ENCODE results near the gene ASTN1.

The ASTN1 gene

DNA sequence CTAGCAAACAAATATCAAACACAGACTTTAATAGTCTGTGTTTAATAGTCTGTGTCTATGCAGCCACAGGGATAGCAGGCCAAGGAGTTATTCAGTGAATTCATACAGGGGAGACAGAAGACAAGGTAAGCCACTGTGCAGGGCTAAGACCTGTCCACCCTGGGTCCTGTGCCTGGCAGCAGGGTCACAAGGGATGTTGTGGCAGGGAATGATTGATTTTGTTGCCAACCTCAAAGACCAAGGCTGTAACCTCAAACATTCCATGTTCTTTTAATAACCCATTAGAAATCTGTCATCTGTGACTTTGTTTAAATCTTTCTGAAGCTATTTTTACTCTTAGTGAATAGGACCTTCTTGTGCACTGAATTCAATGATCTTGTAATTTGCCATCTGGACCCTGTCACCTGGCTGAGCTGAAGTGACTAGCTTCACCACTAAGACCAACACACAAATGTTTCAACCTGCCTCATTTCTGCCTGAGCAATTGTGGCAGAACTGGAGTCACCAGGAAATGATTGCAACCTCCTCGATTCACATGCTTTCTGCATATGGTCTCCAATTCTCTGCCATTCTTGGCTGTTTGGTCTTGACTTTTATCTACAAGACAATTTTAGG, 154.2 kb downstream of the ASTN1 start:
- no peak for DNase-seq (ENCODE audit: low read depth)
- TF ChIP-seq, protein P1, sequence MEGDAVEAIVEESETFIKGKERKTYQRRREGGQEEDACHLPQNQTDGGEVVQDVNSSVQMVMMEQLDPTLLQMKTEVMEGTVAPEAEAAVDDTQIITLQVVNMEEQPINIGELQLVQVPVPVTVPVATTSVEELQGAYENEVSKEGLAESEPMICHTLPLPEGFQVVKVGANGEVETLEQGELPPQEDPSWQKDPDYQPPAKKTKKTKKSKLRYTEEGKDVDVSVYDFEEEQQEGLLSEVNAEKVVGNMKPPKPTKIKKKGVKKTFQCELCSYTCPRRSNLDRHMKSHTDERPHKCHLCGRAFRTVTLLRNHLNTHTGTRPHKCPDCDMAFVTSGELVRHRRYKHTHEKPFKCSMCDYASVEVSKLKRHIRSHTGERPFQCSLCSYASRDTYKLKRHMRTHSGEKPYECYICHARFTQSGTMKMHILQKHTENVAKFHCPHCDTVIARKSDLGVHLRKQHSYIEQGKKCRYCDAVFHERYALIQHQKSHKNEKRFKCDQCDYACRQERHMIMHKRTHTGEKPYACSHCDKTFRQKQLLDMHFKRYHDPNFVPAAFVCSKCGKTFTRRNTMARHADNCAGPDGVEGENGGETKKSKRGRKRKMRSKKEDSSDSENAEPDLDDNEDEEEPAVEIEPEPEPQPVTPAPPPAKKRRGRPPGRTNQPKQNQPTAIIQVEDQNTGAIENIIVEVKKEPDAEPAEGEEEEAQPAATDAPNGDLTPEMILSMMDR (IDR thresholded peaks at IDR 0.05; ENCODE audit: control insufficient read depth, insufficient read depth, low read depth, low read length, missing control alignments) = no peak
- no peak overlapping the region for H3K4me3 ChIP-seq (ENCODE audit: control insufficient read depth, low read depth, low read length)

DNA sequence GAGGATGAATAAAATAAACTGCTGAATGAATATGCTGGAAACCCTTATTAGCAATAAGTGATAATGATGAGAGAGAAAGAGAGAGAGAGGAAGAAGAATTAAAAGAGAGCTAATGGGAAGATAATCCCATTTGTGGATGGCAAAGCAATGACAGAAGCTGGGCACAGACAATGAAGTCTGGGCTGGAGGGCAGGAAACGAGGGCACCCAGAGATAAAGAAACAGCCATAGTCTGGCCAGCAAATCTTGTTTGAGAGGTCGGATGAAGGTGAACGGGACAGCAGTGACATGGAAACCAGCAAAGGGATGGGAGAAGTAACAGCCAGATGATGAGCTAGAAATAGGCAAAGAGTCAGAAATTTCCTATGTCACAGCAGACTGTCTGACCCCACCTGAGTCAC, 155.9 kb downstream of the ASTN1 start:
- TF ChIP-seq, protein P1 (IDR thresholded peaks at IDR 0.05; ENCODE audit: control insufficient read depth, insufficient read depth, low read depth, low read length, missing control alignments) = no peak
- H3K4me3 ChIP-seq (ENCODE audit: control insufficient read depth, low read depth, low read length) = no peak overlapping the region
- DNase-seq (ENCODE audit: low read depth) = no peak

- TF ChIP-seq, protein P1 (IDR thresholded peaks at IDR 0.05; ENCODE audit: control insufficient read depth, insufficient read depth, low read depth, low read length, missing control alignments) = no peak
- no peak for DNase-seq (ENCODE audit: low read depth)
- H3K4me3 ChIP-seq (ENCODE audit: control insufficient read depth, low read depth, low read length) = no peak overlapping the region
Observed at GRCh38 chr1:177007437-177008161, 156.9 kb downstream of the ASTN1 start.

- DNase-seq (ENCODE audit: low read depth) = no peak
- TF ChIP-seq, protein P1 (IDR thresholded peaks at IDR 0.05; ENCODE audit: control insufficient read depth, insufficient read depth, low read depth, low read length, missing control alignments) = no peak
- no peak overlapping the region for H3K4me3 ChIP-seq (ENCODE audit: control insufficient read depth, low read depth, low read length)
Observed at GRCh38 chr1:177002891-177003290, 161.6 kb downstream of the ASTN1 start.

DNA sequence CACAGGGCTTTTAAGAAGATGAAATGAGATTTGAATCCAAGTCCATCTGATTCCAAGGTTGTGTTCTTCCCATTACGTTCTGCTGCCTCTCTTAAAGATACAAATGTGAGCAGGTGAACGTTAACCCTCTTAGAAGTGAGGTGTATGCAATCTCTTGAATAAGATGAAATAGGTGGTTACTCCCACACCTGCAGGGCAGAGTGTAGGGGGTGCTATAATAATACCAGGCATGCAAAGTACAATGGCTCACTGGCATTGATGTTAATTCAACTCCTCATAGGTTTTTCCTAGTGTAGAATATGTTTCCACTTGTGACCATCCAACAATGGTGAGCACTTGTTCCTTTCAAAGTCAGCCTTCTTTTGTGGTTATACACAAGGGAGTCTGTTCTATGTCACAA, 163.0 kb downstream of the ASTN1 start:
- no peak for DNase-seq (ENCODE audit: low read depth)
- TF ChIP-seq, protein P1 (IDR thresholded peaks at IDR 0.05; ENCODE audit: control insufficient read depth, insufficient read depth, low read depth, low read length, missing control alignments) = no peak
- no peak overlapping the region for H3K4me3 ChIP-seq (ENCODE audit: control insufficient read depth, low read depth, low read length)

DNA sequence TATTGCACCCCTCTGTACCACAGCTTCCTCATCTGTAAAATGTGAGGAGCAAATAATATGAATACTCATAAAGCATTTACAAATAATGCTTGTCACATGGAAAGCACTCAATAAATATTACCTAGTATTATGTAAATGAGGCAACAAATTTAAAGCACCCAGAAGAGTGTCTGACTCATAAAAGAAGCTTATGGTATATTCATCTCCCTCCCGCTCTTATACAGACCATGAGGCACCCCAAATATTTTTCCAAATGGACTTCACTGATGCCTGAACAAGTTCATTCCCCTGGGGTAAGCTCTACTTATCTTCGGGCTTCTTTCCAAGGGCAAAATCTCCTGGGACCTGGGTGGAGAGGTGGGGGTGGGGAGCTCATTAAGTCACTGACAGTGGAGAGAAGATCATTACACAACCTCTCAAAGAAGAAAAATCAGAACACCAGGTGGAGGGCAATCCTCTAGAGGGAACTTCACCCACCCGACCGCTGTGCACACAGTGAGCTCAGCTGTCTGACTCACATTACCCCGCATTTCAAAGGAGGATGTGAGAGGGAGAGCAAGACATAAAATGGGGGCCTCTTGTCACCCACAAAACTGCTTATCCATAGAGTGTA, 166.2 kb downstream of the ASTN1 start:
- TF ChIP-seq, protein P1 (IDR thresholded peaks at IDR 0.05; ENCODE audit: control insufficient read depth, insufficient read depth, low read depth, low read length, missing control alignments) = no peak
- no peak for DNase-seq (ENCODE audit: low read depth)
- H3K4me3 ChIP-seq (ENCODE audit: control insufficient read depth, low read depth, low read length) = no peak overlapping the region

All from AG09309 (cell line).